Bronchial epithelial cell (primary cell): Measurements from ENCODE around the gene USP19. TPM values are rescaled to one million over a fixed set of nuclear protein-coding genes. Genes with fewer than 3 reads are reported as not detected.

ENCODE experiments used
- DNase-seq: peaks from one replicate; pipeline ENCODE4 v3.0.0-alpha.2; 2010; ENCODE audit warnings: low read depth
- FAIRE-seq: peaks from 2 replicates; lab custom pipeline; 2011; peaks lifted over from hg19 to GRCh38; lab: Jason Lieb, UNC
- H3K27me3 ChIP-seq: 2 replicates; pipeline ENCODE4 v1.5.1; 2011; ENCODE audit warnings: low read length; ENCODE audit not compliant: control insufficient read depth, insufficient read depth
- H3K36me3 ChIP-seq: 2 replicates; pipeline ENCODE4 v1.5.1; 2011; ENCODE audit warnings: low read length; ENCODE audit not compliant: control insufficient read depth, insufficient read depth
- H3K4me3 ChIP-seq: 2 replicates; pipeline ENCODE4 v1.5.1; 2011; ENCODE audit warnings: mild to moderate bottlenecking, low read depth, low read length, control low read depth
- total RNA-seq: library from RNA; depleted of rRNA; stranded (reverse); fragments of >200 nt; gene quantifications from 2 replicates; pipeline ENCODE4 v1.2.1, GENCODE V29; 2014
- TF ChIP-seq, protein P1 (sequence below): IDR thresholded peaks from 2 replicates; pipeline ENCODE4 v1.5.1; 2011; ENCODE audit warnings: mild to moderate bottlenecking, moderate library complexity, low read length, control low read depth, inconsistent platforms; ENCODE audit not compliant: insufficient read depth, severe bottlenecking

USP19 gene
- total RNA-seq, 1 donor from 2014 or later = 39.5 TPM

DNA sequence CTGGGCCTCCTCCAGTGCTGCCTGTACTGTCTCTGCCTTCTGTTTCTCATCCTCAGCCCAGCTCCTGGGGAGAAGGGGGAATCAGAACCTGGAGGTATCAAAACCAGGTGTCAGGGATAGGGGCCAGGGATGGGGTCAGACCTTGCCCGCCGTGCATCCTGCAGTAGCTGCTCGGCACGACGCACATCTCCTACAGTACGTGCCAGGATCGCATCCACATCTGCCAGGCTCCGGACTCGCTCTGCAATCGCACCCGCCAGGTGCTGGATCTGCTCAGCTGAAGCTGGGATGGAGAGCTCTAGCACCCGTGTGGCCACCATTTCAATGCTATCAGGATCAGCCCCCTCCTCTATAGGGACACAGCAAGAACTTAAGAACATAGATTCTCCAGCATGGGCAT lies 1.4 kb upstream of the USP19 start:
- no peak for DNase-seq
- TF ChIP-seq, protein P1, sequence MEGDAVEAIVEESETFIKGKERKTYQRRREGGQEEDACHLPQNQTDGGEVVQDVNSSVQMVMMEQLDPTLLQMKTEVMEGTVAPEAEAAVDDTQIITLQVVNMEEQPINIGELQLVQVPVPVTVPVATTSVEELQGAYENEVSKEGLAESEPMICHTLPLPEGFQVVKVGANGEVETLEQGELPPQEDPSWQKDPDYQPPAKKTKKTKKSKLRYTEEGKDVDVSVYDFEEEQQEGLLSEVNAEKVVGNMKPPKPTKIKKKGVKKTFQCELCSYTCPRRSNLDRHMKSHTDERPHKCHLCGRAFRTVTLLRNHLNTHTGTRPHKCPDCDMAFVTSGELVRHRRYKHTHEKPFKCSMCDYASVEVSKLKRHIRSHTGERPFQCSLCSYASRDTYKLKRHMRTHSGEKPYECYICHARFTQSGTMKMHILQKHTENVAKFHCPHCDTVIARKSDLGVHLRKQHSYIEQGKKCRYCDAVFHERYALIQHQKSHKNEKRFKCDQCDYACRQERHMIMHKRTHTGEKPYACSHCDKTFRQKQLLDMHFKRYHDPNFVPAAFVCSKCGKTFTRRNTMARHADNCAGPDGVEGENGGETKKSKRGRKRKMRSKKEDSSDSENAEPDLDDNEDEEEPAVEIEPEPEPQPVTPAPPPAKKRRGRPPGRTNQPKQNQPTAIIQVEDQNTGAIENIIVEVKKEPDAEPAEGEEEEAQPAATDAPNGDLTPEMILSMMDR = no peak
- FAIRE-seq = peak; percentile 66
- no peak overlapping the region for H3K4me3 ChIP-seq
- no peaks in the 10 kb centered on the region for H3K27me3 ChIP-seq
- H3K36me3 ChIP-seq = peaks cover 41% of the 10 kb centered on the region

DNA sequence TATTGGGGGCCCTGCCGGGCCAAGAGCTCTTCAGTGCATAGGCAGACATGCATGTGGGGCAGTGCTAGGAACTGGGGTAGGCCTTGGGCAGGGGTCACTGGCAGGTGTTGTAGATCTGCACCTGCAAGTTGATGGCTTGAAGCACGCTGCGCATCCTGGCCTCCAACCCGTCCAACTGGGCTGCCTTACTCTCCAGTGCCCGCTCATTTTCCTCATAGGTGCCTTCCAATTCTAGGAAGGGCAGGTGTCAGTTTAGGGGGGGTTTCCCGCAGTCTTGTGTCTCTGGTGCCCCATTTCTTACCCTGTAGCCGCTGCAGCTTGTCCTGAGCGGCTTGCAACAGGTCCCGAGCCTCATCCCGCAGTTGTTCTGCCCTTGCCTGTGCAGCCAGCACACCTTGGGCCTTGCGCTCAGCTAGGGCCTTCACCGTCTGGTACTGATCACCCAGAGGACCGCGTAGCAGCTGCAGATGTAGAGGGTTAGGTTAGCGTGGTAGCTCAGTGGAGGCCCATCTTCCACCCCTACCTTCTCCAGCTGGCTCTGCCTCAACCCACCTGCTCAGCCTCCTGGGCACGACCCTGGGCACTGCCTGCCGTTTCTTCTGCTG lies 611 bp upstream of the USP19 start:
- FAIRE-seq = no peak
- no peak for DNase-seq
- peak overlapping the region; percentile 95 for H3K4me3 ChIP-seq
- peaks cover 48% of the 10 kb centered on the region for H3K36me3 ChIP-seq
- TF ChIP-seq, protein P1 = no peak
- no peaks in the 10 kb centered on the region for H3K27me3 ChIP-seq

DNA sequence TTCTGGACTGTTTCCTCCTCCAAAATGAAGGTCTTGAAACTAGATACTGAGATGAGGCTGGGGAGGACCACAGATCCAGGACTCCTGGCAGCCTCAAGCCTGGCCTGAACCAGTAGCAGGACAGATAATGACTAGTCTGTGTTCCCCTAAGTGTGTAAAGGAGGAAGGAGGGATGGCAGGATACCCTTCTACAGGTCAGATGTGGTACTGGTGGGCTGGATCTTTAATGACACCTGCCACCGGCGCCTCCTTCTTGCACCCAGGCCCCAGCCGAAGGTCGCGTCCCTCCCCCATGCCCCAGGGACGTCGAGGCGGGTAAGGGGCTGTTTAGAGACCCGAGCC lies 556 bp downstream of the USP19 start:
- Histone ChIP-seq H3K27me3 (no peaks in the 10 kb centered on the region), H3K4me3 (peak overlapping the region; percentile 95), H3K36me3 (peaks cover 53% of the 10 kb centered on the region)
- no peak for DNase-seq
- no peak for FAIRE-seq
- TF ChIP-seq, protein P1 = no peak

DNA sequence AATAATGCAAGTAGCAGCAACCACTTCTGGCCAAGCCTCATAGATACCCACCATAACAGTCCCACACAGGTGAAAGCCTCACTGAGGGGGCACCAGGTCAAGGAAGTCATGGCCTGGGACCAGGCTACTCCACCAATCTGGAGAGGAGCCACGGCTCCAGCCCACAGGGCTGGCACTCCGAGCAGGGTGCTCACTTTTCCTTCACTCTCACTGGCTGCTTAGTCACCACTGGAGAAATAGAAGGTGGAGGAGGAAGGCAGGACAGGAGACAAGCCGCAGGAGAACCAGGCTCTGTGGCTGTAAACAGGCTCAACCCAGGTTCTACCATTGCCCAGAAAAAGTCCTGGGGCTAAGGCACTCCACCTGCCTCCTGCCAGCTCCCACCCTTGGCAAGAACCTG lies 1.2 kb downstream of the USP19 start:
- TF ChIP-seq, protein P1 = no peak
- FAIRE-seq = no peak
- peak overlapping the region; percentile 95 for H3K4me3 ChIP-seq
- no peaks in the 10 kb centered on the region for H3K27me3 ChIP-seq
- peak; percentile 15 for DNase-seq
- peaks cover 53% of the 10 kb centered on the region for H3K36me3 ChIP-seq

DNA sequence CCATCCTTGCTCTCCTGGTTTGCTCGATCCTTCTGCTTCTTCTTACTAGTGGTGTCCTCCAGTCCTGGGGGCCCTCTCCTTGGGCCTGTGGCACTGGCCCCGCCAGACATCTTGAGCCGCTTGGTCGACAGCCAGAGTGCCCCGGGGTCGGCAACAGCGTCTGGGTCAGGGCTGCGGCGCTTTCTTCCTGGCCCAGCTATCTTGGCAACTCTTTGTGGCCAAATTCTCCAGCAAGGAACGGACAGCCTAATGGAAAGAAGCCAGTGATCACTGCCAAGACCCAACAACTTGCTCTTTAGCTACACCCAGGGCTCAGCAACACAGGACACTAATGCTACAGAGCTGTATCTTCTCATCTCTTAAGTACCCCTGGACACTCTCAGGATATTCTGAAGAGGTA lies 1.6 kb downstream of the USP19 start:
- H3K27me3 ChIP-seq = no peaks in the 10 kb centered on the region

More for the DNA sequence above, 1.6 kb downstream of the USP19 start:
- TF ChIP-seq, protein P1 = no peak
- FAIRE-seq (no peak), DNase-seq (no peak)
- Histone ChIP-seq H3K36me3 (peaks cover 53% of the 10 kb centered on the region), H3K4me3 (no peak overlapping the region)
